CD8-positive, alpha-beta memory T cell (primary cell): Measurements from ENCODE around the gene LCA5. TPM values are rescaled to one million over a fixed set of nuclear protein-coding genes. Genes with fewer than 3 reads are reported as not detected.

Source experiments
- CTCF ChIA-PET: fragments of 350-600 bp; sonication (Branson Sonifier 250); formaldehyde crosslinking; loops from one replicate; lab custom pipeline; 2021; ENCODE audit warnings: antibody characterized with exemption; lab: Charles Lee
- POLR2A ChIA-PET: fragments of 350-600 bp; sonication (Branson Sonifier 250); formaldehyde crosslinking; loops from one replicate; lab custom pipeline; 2021; ENCODE audit warnings: antibody characterized with exemption; lab: Charles Lee
- DNase-seq, 5 donors: peaks; one replicate each; pipeline versions ENCODE4 v3.0.0 to v3.0.0-alpha.2; 2020 to 2022; ENCODE audit warnings: mixed read lengths in 1 of 5
- H3K27ac ChIP-seq: one replicate; pipeline ENCODE4 v1.7.0; 2013; ENCODE audit warnings: low read depth, mild to moderate bottlenecking, low read length, moderate library complexity
- H3K27me3 ChIP-seq: 2 replicates; pipeline ENCODE4 v1.7.0; 2013; ENCODE audit warnings: low read length, mild to moderate bottlenecking; ENCODE audit not compliant: insufficient read depth, poor library complexity, severe bottlenecking
- H3K36me3 ChIP-seq: 2 replicates; pipeline ENCODE4 v1.7.0; 2013; ENCODE audit warnings: mild to moderate bottlenecking, low read length, moderate library complexity; ENCODE audit not compliant: insufficient read depth
- H3K4me1 ChIP-seq: 2 replicates; pipeline ENCODE4 v1.7.0; 2013; ENCODE audit warnings: mild to moderate bottlenecking, low read length, moderate library complexity; ENCODE audit not compliant: insufficient read depth
- H3K4me3 ChIP-seq: 2 replicates; pipeline ENCODE4 v1.7.0; 2013; ENCODE audit warnings: mild to moderate bottlenecking, low read length
- H3K9me3 ChIP-seq: 2 replicates; pipeline ENCODE4 v1.7.0; 2013; ENCODE audit warnings: mild to moderate bottlenecking, low read length
- H3K27ac Mint-ChIP-seq, 8 donors: one replicate each; pipeline ENCODE4 v1.8.0; 2020 to 2021; ENCODE audit warnings: mixed read lengths in 8 of 8, mild to moderate bottlenecking in 6 of 8, inconsistent platforms in 3 of 8, moderate library complexity in 3 of 8
- H3K27me3 Mint-ChIP-seq, 2 donors: one replicate each; pipeline ENCODE4 v1.8.0; 2020 to 2021; ENCODE audit warnings: mixed read lengths in 2 of 2, mild to moderate bottlenecking in 1 of 2, moderate library complexity in 1 of 2
- H3K36me3 Mint-ChIP-seq, 3 donors: one replicate each; pipeline ENCODE4 v1.8.0; 2020 to 2021; ENCODE audit warnings: mixed read lengths in 3 of 3, inconsistent platforms in 1 of 3, mild to moderate bottlenecking in 1 of 3
- H3K4me1 Mint-ChIP-seq, 3 donors: one replicate each; pipeline ENCODE4 v1.8.0; 2020 to 2021; ENCODE audit warnings: mixed read lengths in 3 of 3, inconsistent platforms in 1 of 3, mild to moderate bottlenecking in 1 of 3
- H3K4me3 Mint-ChIP-seq, 7 donors: one replicate each; pipeline ENCODE4 v1.8.0; 2020 to 2021; ENCODE audit warnings: mixed read lengths in 7 of 7, mild to moderate bottlenecking in 6 of 7, moderate library complexity in 4 of 7, inconsistent platforms in 2 of 7
- H3K9me3 Mint-ChIP-seq, 5 donors: one replicate each; pipeline ENCODE4 v1.8.0; 2020 to 2022; ENCODE audit warnings: mixed read lengths in 5 of 5, mild to moderate bottlenecking in 3 of 5, moderate library complexity in 2 of 5, inconsistent platforms in 1 of 5
- polyA plus RNA-seq: library from polyadenylated mRNA; unstranded; fragments of 300-500 nt; fragmentation: Illumina TruSeq; gene quantifications from one replicate; pipeline ENCODE4 v1.2.3, GENCODE V29; 2021
- total RNA-seq, 2 experiments: library from RNA; stranded (reverse); gene quantifications; one replicate each; pipeline ENCODE4 v1.2.3, GENCODE V29; 2021

The LCA5 gene
- total and polyA plus RNA-seq, 3 experiments from 2014 or later = 0.12 to 0.22 (median 0.16) TPM

DNA sequence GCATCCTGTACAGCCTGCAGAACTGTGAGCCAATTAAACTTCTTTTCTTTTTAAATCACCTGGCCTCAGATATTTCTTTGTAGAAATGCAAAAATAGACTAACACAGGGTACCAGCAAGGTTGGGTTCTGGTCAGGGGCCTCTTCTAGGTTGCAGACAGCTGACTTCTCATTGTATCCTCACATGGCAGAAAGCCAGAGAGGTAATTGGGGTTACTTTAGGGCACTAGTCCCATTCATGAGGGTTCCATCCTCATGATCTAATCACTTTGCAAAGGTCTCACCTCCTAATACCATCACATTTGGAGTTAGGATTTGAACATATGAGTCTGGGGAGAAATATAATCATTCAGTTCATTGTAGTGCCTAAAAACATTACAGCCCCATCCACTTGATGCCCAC, 101.5 kb downstream of the LCA5 start:
- no peaks in the 10 kb centered on the region for H3K27me3 Mint-ChIP-seq
- H3K27ac ChIP-seq = no peak overlapping the region
- H3K27ac Mint-ChIP-seq = no peak overlapping the region
- no peak overlapping the region for H3K4me3 Mint-ChIP-seq
- no peaks in the 10 kb centered on the region for H3K4me1 ChIP-seq
- H3K9me3 ChIP-seq = no peaks in the 10 kb centered on the region
- H3K4me1 Mint-ChIP-seq = no peaks in the 10 kb centered on the region
- no peak overlapping the region for H3K4me3 ChIP-seq
- no peaks in the 10 kb centered on the region for H3K27me3 ChIP-seq
- CTCF ChIA-PET = no interaction called here
- POLR2A ChIA-PET = no interaction called here
- H3K36me3 Mint-ChIP-seq = no peaks in the 10 kb centered on the region
- no peak for DNase-seq
- H3K36me3 ChIP-seq = no peaks in the 10 kb centered on the region
- peaks cover 0 to under 1% (median 0%) of the 10 kb centered on the region in 5 donors for H3K9me3 Mint-ChIP-seq

Other genes with a start within 250 kb of the LCA5 start
- under 1 TPM; 0.64 to 0.81 TPM for gene SH3BGRL2, start 93.9 kb upstream of the LCA5 start, total RNA-seq
- gene SH3BGRL2, start 93.9 kb upstream of the LCA5 start, polyA plus RNA-seq = 0.95 TPM